Measurements from ENCODE around the gene VKORC1L1.
"Not testable (repeated sequence)": the region's sequence is repeated elsewhere in the genome, so short reads cannot be mapped to it uniquely, and the experiment has no call there.

The VKORC1L1 gene

GRCh38 chr7:65885533-65885932, 12.7 kb downstream of the VKORC1L1 start:
- DNase-seq = not testable (repeated sequence)

GRCh38 chr7:65888434-65889156, 15.7 kb downstream of the VKORC1L1 start:
- not testable (repeated sequence) for DNase-seq

GRCh38 chr7:65889722-65890121, 16.8 kb downstream of the VKORC1L1 start:
- not testable (repeated sequence) for DNase-seq

GRCh38 chr7:65892161-65892560, 19.3 kb downstream of the VKORC1L1 start:
- DNase-seq = no peak

- no peak for DNase-seq
Observed at GRCh38 chr7:65892835-65893234, 20.0 kb downstream of the VKORC1L1 start.

GRCh38 chr7:65896279-65896870, 23.5 kb downstream of the VKORC1L1 start:
- no peak for DNase-seq

- DNase-seq = not testable (repeated sequence)
Observed at GRCh38 chr7:65897289-65897688, 24.4 kb downstream of the VKORC1L1 start.

- not testable (repeated sequence) for DNase-seq
Observed at GRCh38 chr7:65898677-65899447, 26.0 kb downstream of the VKORC1L1 start.

GRCh38 chr7:65902306-65902705, 29.4 kb downstream of the VKORC1L1 start:
- DNase-seq = no peak

GRCh38 chr7:65907501-65908198, 34.8 kb downstream of the VKORC1L1 start:
- no peak for DNase-seq

GRCh38 chr7:65910237-65910636, 37.4 kb downstream of the VKORC1L1 start:
- DNase-seq = no peak

- no peak for DNase-seq
Observed at GRCh38 chr7:65912237-65912636, 39.4 kb downstream of the VKORC1L1 start.

- no peak for DNase-seq
Observed at GRCh38 chr7:65915921-65916657, 43.2 kb downstream of the VKORC1L1 start.

GRCh38 chr7:65923316-65923715, 50.4 kb downstream of the VKORC1L1 start:
- no peak for DNase-seq

- DNase-seq = no peak
Observed at GRCh38 chr7:65924193-65924592, 51.3 kb downstream of the VKORC1L1 start.

- DNase-seq = no peak
Observed at GRCh38 chr7:65925040-65925439, 52.2 kb downstream of the VKORC1L1 start.

- DNase-seq = no peak
Observed at GRCh38 chr7:65926588-65926987, 53.7 kb downstream of the VKORC1L1 start.

- no peak for DNase-seq
Observed at GRCh38 chr7:65927489-65928448, 54.9 kb downstream of the VKORC1L1 start.

GRCh38 chr7:65931685-65932084, 58.8 kb downstream of the VKORC1L1 start:
- no peak for DNase-seq

GRCh38 chr7:65937296-65937695, 64.4 kb downstream of the VKORC1L1 start:
- no peak for DNase-seq

- no peak for DNase-seq
Observed at GRCh38 chr7:65938336-65938895, 65.5 kb downstream of the VKORC1L1 start.
